Testis (tissue), 2 donors: ENCODE results near the gene WDR75.

Experiments used
- POLR2A ChIP-seq: fragments of 450-650 bp; IDR thresholded peaks from one replicate; pipeline ENCODE4 v1.6.1; 2017; ENCODE audit warnings: antibody characterized with exemption, mild to moderate bottlenecking, moderate library complexity
- TF ChIP-seq, protein P1 (sequence below), 3 experiments: fragments of 450-650 bp in 2 of 3; fragments of 200-600 bp in 1 of 3; sonication (generic) in 1 of 3; IDR thresholded peaks; one replicate each; pipeline ENCODE4 v1.5.1; 2016 to 2019; ENCODE audit warnings: antibody characterized with exemption in 3 of 3, mild to moderate bottlenecking in 2 of 3, moderate library complexity in 1 of 3

- TF ChIP-seq, protein P1, sequence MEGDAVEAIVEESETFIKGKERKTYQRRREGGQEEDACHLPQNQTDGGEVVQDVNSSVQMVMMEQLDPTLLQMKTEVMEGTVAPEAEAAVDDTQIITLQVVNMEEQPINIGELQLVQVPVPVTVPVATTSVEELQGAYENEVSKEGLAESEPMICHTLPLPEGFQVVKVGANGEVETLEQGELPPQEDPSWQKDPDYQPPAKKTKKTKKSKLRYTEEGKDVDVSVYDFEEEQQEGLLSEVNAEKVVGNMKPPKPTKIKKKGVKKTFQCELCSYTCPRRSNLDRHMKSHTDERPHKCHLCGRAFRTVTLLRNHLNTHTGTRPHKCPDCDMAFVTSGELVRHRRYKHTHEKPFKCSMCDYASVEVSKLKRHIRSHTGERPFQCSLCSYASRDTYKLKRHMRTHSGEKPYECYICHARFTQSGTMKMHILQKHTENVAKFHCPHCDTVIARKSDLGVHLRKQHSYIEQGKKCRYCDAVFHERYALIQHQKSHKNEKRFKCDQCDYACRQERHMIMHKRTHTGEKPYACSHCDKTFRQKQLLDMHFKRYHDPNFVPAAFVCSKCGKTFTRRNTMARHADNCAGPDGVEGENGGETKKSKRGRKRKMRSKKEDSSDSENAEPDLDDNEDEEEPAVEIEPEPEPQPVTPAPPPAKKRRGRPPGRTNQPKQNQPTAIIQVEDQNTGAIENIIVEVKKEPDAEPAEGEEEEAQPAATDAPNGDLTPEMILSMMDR (IDR thresholded peaks at IDR 0.05), result no peak
- TF ChIP-seq POLR2A, result no peak
Measured at GRCh38 chr2:189441709-189442074, 418 bp downstream of the WDR75 start.
